ENCODE results near the gene ARIH2.

DNA sequence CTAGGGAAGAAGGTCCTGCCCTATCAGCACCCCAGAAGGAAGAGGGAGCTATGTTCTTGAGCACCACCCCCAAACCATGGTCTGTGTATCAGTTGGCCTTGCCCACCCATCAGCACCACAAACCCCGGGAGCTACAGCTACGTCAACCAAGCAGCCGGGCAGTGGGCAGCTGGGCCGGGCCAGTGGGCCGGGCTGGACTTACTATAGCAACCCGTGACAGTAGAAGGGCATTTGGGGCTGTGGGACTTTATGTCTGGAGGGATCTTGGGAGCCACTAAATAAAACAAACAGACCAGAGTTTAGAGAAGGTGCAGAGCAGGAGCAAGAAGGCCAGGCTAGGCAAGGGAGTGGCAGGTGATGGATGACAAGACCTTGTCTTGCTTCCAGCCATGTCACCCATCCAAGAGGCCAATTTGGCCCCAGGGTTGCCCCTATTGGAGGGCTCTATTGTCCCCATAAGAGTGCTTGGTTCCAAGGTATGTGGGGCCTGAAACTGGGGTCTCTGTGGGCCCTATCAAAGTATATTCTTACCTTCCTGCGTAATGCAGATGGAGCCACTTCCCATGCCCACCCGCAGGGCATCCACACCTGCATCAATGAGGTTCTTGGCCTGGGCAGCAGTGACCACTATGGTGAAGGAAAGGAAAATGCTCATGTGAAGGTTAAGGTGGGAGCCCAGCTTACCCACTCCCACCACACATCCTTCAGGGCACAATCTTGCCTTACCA, 107.3 kb downstream of the ARIH2 start:
- TF ChIP-seq, protein P1, sequence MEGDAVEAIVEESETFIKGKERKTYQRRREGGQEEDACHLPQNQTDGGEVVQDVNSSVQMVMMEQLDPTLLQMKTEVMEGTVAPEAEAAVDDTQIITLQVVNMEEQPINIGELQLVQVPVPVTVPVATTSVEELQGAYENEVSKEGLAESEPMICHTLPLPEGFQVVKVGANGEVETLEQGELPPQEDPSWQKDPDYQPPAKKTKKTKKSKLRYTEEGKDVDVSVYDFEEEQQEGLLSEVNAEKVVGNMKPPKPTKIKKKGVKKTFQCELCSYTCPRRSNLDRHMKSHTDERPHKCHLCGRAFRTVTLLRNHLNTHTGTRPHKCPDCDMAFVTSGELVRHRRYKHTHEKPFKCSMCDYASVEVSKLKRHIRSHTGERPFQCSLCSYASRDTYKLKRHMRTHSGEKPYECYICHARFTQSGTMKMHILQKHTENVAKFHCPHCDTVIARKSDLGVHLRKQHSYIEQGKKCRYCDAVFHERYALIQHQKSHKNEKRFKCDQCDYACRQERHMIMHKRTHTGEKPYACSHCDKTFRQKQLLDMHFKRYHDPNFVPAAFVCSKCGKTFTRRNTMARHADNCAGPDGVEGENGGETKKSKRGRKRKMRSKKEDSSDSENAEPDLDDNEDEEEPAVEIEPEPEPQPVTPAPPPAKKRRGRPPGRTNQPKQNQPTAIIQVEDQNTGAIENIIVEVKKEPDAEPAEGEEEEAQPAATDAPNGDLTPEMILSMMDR (conservative IDR thresholded peaks at IDR 0.05; ENCODE audit: low read depth in 2 of 2) = no peak
- TF ChIP-seq JUNB (IDR thresholded peaks at IDR 0.05; ENCODE audit: unreplicated experiment) (no peak), CREB1 (CRISPR knock-in tag; IDR thresholded peaks at IDR 0.05; ENCODE audit: low read depth) (no peak)
- TF ChIP-seq, protein P2, sequence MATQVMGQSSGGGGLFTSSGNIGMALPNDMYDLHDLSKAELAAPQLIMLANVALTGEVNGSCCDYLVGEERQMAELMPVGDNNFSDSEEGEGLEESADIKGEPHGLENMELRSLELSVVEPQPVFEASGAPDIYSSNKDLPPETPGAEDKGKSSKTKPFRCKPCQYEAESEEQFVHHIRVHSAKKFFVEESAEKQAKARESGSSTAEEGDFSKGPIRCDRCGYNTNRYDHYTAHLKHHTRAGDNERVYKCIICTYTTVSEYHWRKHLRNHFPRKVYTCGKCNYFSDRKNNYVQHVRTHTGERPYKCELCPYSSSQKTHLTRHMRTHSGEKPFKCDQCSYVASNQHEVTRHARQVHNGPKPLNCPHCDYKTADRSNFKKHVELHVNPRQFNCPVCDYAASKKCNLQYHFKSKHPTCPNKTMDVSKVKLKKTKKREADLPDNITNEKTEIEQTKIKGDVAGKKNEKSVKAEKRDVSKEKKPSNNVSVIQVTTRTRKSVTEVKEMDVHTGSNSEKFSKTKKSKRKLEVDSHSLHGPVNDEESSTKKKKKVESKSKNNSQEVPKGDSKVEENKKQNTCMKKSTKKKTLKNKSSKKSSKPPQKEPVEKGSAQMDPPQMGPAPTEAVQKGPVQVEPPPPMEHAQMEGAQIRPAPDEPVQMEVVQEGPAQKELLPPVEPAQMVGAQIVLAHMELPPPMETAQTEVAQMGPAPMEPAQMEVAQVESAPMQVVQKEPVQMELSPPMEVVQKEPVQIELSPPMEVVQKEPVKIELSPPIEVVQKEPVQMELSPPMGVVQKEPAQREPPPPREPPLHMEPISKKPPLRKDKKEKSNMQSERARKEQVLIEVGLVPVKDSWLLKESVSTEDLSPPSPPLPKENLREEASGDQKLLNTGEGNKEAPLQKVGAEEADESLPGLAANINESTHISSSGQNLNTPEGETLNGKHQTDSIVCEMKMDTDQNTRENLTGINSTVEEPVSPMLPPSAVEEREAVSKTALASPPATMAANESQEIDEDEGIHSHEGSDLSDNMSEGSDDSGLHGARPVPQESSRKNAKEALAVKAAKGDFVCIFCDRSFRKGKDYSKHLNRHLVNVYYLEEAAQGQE (IDR thresholded peaks at IDR 0.05; ENCODE audit: unreplicated experiment) = no peak
